GM12874 (cell line): ENCODE results near the gene NOL4L.

Experiments used
- TF ChIP-seq, protein P1 (sequence below): IDR thresholded peaks from 2 replicates; pipeline ENCODE4 v1.5.1; 2011; ENCODE audit warnings: low read depth, mild to moderate bottlenecking, control low read depth, low read length, moderate library complexity; ENCODE audit not compliant: insufficient read depth

Gene NOL4L

DNA sequence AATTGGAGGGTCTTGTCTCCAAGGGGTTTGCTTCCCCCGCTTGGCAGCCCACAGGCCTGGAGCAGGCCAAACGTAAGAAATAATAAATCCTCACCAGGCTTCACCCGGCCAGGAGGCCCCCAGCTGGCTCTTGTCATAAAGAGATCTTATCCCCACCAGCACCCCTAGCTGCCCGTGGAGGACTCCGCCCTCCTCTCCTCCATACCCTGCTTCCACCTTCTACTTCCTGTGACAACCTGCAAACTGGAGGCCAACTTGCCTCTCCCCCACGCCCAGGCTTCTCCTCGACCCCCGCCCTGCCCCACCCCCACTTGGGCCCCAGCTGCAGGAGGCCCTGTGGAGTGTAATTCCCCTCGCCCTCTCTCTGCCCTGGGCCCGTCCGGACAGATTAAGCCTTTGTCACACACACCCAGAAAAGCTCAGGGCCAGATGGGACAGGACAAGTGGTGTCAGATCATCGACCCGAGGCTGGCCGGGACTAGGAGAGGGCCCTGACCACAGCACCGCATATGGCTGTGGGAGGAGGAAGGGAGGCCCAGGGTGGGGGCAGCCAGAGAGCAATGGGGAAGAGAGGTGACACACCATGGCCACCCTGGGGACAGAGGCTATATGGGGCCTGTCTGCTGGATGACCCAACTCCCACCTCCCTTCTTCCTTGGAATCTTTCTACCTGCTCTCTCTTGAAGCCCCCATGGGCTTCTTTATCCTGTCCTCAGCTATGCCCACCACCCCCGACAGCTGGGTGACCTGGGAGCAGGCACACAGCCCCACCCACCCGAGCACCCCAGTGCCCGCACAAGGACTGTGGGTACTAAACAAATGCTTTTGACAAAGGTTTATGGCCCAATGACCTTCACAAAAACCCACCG, 3.9 kb downstream of the NOL4L start:
- TF ChIP-seq, protein P1, sequence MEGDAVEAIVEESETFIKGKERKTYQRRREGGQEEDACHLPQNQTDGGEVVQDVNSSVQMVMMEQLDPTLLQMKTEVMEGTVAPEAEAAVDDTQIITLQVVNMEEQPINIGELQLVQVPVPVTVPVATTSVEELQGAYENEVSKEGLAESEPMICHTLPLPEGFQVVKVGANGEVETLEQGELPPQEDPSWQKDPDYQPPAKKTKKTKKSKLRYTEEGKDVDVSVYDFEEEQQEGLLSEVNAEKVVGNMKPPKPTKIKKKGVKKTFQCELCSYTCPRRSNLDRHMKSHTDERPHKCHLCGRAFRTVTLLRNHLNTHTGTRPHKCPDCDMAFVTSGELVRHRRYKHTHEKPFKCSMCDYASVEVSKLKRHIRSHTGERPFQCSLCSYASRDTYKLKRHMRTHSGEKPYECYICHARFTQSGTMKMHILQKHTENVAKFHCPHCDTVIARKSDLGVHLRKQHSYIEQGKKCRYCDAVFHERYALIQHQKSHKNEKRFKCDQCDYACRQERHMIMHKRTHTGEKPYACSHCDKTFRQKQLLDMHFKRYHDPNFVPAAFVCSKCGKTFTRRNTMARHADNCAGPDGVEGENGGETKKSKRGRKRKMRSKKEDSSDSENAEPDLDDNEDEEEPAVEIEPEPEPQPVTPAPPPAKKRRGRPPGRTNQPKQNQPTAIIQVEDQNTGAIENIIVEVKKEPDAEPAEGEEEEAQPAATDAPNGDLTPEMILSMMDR: no peak

DNA sequence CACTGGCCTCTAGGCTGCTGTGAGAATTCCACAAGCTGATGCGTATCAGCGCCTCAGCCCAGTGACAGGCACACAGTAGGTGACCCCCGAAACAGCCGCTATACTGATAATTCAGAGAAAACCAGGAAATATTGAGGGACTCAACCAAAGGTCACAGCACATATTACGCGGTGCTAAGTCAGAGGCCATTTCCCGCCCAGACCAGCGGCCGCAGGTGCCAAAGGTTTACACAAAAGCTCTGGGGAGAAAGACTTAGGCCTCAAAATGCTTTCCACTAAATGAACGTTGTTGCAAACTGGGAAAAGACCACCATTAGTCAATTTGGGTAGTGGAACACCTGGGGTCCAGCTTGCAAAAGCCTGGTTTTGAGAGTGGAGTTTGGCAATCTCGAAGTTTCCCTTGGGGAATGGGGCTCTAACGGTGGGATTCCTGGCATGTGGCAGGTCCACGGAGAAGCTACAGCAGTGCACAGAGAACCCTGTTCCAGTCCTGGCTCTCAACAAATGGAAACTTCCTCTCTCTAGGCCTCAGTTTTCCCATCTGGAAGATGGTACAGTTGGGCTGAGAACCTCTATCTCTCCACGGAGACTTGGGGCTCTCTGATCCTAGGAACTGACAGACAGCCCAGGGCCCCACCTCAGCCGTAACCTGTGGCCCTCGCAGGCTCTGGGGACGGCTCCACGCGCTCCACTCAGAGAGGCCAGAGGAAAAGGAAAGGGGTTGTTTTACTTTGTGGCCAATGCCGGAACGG, 4.7 kb downstream of the NOL4L start:
- TF ChIP-seq, protein P1: no peak

DNA sequence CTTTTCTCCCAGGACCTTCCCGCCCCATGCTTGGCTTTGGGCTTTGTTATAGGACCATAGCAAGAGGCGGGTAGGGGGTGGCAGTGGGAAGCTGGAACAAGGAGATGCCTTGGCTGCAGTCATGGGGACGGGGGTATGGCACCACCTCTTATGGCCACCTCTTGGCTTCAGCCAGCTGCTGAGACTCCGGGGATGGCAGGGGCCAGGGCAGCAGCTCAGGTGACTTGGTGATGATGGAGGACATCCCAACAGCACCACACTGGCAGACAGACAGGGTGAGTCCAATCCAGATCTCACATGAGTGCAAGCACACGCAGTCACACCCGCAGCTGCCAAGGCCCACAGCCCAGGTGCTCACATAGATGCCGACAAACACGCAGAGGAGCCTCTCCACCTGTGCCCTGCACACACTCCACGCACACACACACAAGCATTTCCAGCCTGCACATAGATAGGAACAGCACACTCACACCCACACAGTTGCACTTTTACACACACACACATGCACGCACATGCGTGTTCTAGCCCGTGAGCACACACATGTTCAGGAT, 6.2 kb downstream of the NOL4L start:
- TF ChIP-seq, protein P1: no peak

DNA sequence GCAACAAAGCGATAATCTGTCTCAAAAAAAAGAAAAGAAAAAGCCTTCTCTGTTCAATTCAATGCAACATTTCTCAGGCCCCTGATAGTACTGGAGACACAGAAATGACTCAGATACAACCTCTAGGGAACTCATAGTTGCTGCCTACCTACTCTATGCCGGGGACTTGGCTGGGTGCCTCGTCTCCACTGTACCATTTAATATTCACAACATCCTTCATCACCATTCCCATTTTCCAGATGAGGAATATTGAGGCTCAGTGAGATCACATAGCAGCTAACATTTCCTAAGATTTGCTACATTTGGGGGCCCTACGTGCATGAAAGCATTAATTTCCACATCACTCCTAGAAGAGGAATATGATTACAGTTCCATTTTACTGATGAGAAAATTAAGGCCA, 7.5 kb downstream of the NOL4L start:
- TF ChIP-seq, protein P1: no peak

DNA sequence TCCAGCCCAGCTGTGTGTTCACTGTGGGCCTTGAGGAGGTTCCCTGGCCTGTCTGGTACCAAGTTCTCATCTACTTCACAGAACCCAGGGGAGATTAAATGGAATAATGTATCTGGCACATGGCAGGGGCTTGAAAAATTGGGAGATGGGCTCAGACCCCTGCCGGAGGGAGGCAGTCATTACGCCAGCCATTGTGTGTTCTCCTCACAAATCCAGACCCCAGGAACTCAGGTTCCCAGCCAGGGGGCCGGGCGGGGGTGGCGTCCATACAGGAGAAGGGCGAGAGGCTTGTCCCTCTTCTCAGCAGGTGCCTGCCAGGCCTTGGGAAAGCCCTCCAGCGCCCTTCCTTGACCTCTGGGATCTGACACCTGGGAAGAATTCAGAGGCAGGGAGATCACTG, 8.1 kb downstream of the NOL4L start:
- TF ChIP-seq, protein P1: no peak

DNA sequence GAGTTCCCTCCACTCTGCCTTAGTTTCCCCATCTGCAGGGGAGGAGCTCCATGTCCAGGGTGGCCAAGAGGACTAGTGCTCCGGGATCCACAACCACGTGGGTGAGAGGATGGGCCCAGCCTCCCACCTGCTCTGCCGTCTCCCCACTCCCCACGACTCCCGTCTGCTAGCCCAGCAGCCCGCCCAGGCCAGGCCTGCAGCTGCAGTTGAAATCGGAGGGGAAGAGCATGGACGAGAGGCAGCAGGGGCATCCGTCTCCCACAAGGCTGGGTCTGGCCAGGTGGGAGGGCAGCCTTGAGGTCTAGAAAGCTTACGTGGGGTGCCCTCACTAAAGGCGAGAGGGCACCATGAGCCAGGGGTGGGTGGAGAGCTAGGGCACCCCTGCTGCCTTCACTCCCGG, 8.6 kb downstream of the NOL4L start:
- TF ChIP-seq, protein P1: no peak

DNA sequence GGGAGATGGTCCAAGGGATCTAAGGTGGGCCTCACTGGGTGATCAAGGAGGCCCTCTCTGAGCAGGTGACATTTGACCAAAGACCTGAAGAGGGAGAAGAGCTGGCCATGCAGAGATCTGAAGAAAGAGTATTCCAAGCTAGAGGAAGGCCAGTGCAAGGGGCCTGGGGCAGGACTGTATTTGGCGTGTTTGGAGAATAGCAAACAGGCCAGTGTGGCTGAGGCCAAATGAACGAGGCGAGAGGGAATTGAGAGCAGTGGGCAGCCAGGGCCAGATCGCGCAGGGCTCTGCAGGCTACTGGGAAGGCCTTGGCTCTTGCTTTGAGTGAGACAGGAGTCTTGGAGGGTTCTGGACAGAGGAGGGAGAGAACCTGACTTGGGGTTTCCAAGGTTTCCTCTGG, 9.3 kb downstream of the NOL4L start:
- TF ChIP-seq, protein P1: no peak
